ENCODE measurements around the gene TSEN54.

Gene TSEN54

DNA sequence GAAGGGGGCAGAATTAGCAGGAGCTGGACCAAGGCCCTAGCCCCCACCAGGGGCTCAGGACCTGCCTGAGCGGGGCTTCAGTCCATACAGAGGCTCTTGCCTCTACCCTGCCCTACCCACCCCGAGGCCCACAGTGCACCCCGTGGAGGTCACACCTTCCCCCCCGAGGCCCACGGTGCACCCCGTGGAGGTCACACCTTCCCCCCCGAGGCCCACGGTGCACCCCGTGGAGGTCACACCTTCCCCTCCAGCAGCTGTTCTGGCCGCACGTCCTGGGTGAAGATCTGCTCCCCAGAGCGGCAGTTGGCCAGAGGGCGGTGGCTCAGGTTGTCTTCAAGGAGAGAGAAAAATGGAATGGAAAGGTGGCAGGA is 12.4 kb upstream of the TSEN54 start:
- Histone ChIP-seq H2AFZ (ENCODE audit: low read length) (no peak overlapping the region), H3K4me2 (ENCODE audit: low read depth, low read length) (no peak overlapping the region), H3K4me3 (ENCODE audit: low read length) (no peak overlapping the region), H3K4me1 (ENCODE audit: low read length) (no peaks in the 10 kb centered on the region), H3K36me3 (replicated peaks; ENCODE audit: insufficient read depth, low read length) (no peaks in the 10 kb centered on the region), H3K9me2 (replicated peaks; ENCODE audit: insufficient read depth, low read length) (no peaks in the 10 kb centered on the region), H3K27me3 (replicated peaks; ENCODE audit: insufficient read depth, low read length) (no peaks in the 10 kb centered on the region), H3K9me3 (replicated peaks; ENCODE audit: insufficient read depth, low read length) (no peaks in the 10 kb centered on the region), H3K79me2 (ENCODE audit: low read length) (no peaks in the 10 kb centered on the region), H3F3A (ENCODE audit: insufficient read depth, low read length) (no peaks in the 10 kb centered on the region), H3K9ac (ENCODE audit: low read length) (no peak overlapping the region), H3K27ac (ENCODE audit: low read length) (no peak overlapping the region), H4K20me1 (ENCODE audit: insufficient read depth, low read length) (no peaks in the 10 kb centered on the region)
- no peak for DNase-seq
- no peak for TF ChIP-seq EZH2phosphoT487 (IDR thresholded peaks at IDR 0.05; ENCODE audit: low read length)
- TF ChIP-seq, protein P1, sequence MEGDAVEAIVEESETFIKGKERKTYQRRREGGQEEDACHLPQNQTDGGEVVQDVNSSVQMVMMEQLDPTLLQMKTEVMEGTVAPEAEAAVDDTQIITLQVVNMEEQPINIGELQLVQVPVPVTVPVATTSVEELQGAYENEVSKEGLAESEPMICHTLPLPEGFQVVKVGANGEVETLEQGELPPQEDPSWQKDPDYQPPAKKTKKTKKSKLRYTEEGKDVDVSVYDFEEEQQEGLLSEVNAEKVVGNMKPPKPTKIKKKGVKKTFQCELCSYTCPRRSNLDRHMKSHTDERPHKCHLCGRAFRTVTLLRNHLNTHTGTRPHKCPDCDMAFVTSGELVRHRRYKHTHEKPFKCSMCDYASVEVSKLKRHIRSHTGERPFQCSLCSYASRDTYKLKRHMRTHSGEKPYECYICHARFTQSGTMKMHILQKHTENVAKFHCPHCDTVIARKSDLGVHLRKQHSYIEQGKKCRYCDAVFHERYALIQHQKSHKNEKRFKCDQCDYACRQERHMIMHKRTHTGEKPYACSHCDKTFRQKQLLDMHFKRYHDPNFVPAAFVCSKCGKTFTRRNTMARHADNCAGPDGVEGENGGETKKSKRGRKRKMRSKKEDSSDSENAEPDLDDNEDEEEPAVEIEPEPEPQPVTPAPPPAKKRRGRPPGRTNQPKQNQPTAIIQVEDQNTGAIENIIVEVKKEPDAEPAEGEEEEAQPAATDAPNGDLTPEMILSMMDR (IDR thresholded peaks at IDR 0.05; ENCODE audit: low read length): no peak
- no peak for TF ChIP-seq EZH2 (optimal IDR thresholded peaks at IDR 0.05; ENCODE audit: low read depth, low read length)

DNA sequence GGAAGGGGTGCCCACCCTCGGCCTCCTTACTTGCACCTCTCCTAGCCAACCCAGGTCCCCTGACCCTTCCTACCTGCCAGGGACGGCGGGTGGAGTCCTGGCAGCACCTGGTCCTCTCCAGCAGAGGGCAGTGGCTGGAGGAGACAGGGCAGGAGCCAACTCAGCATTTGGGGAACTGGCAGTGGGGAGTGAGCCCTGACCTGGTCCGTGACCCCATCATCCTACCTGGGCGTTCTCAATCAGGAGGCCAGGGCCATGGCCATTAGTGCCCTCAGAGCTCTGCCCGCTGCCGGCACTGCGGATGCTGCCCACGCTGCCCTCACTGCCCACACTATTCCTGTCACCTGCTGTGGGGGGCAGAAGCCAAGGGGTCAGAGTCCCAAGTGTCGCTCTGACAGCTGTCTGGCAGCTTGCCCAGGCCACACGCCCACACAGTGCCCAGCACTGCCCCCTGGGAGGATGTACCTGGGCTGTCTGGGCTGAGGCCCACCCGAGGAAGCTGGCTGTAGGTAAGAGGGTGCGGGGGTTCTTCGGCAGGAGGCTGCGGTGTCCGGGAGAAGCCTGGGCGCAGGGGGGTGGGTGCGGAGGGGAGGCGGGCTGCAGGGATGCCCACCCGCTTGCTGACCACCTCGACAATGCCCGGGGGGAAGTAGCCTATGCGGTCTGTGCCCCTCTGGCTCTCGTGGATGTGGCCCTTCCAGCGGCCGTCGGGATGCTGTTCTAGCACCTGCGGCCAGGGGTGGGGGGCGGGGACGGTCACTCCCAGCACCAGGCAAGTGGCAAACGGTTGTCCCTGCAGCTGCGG is 11.8 kb upstream of the TSEN54 start:
- Histone ChIP-seq H3K4me1 (ENCODE audit: low read length) (no peaks in the 10 kb centered on the region), H3F3A (ENCODE audit: insufficient read depth, low read length) (no peaks in the 10 kb centered on the region), H2AFZ (ENCODE audit: low read length) (no peak overlapping the region), H4K20me1 (ENCODE audit: insufficient read depth, low read length) (no peaks in the 10 kb centered on the region), H3K9me3 (replicated peaks; ENCODE audit: insufficient read depth, low read length) (no peaks in the 10 kb centered on the region), H3K4me3 (ENCODE audit: low read length) (no peak overlapping the region), H3K27ac (ENCODE audit: low read length) (no peak overlapping the region), H3K9me2 (replicated peaks; ENCODE audit: insufficient read depth, low read length) (no peaks in the 10 kb centered on the region), H3K4me2 (ENCODE audit: low read depth, low read length) (no peak overlapping the region), H3K9ac (ENCODE audit: low read length) (no peak overlapping the region), H3K79me2 (ENCODE audit: low read length) (no peaks in the 10 kb centered on the region), H3K27me3 (replicated peaks; ENCODE audit: insufficient read depth, low read length) (no peaks in the 10 kb centered on the region), H3K36me3 (replicated peaks; ENCODE audit: insufficient read depth, low read length) (no peaks in the 10 kb centered on the region)
- peak; percentile 46 for DNase-seq
- TF ChIP-seq, protein P1 (IDR thresholded peaks at IDR 0.05; ENCODE audit: low read length): peak; percentile 67
- TF ChIP-seq EZH2phosphoT487 (IDR thresholded peaks at IDR 0.05; ENCODE audit: low read length): no peak

DNA sequence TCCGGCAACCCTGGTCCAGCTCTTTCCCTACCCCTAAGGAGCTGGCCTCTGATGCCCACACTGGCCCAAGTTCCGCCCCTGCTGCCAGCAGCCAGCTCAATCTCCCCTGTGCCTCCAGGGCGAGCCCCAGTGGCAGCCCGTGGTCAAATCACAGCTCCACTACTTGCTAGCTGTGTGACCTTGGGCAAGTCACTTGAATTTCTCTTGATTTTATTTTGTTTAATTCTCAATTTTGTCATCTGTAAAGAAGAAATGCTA is 11.2 kb upstream of the TSEN54 start:
- H3K9me2 ChIP-seq (replicated peaks; ENCODE audit: insufficient read depth, low read length): no peaks in the 10 kb centered on the region
- TF ChIP-seq EZH2phosphoT487 (IDR thresholded peaks at IDR 0.05; ENCODE audit: low read length) (no peak), EZH2 (optimal IDR thresholded peaks at IDR 0.05; ENCODE audit: low read depth, low read length) (no peak)
- TF ChIP-seq, protein P1 (IDR thresholded peaks at IDR 0.05; ENCODE audit: low read length): no peak
- H3K9me3 ChIP-seq (replicated peaks; ENCODE audit: insufficient read depth, low read length): no peaks in the 10 kb centered on the region
- H3K79me2 ChIP-seq (ENCODE audit: low read length): no peaks in the 10 kb centered on the region
- H3K4me1 ChIP-seq (ENCODE audit: low read length): no peaks in the 10 kb centered on the region
- no peaks in the 10 kb centered on the region for H3K27me3 ChIP-seq (replicated peaks; ENCODE audit: insufficient read depth, low read length)
- no peaks in the 10 kb centered on the region for H3F3A ChIP-seq (ENCODE audit: insufficient read depth, low read length)
- H3K4me2 ChIP-seq (ENCODE audit: low read depth, low read length): no peak overlapping the region
- no peak overlapping the region for H3K4me3 ChIP-seq (ENCODE audit: low read length)
- H3K9ac ChIP-seq (ENCODE audit: low read length): no peak overlapping the region
- no peaks in the 10 kb centered on the region for H3K36me3 ChIP-seq (replicated peaks; ENCODE audit: insufficient read depth, low read length)
- no peaks in the 10 kb centered on the region for H4K20me1 ChIP-seq (ENCODE audit: insufficient read depth, low read length)
- no peak overlapping the region for H3K27ac ChIP-seq (ENCODE audit: low read length)
- no peak for DNase-seq
- H2AFZ ChIP-seq (ENCODE audit: low read length): no peak overlapping the region

Measured in MM.1S (cell line).